Esophagus muscularis mucosa (tissue), 4 donors: ENCODE measurements around the gene MAP2K5. TPM values are rescaled to one million over a fixed set of nuclear protein-coding genes. Genes with fewer than 3 reads are reported as not detected.

Experiments
- DNase-seq: peaks from one replicate; pipeline ENCODE4 v3.0.0-alpha.2; 2017; ENCODE audit errors: extremely low spot score
- H3K27ac ChIP-seq, 4 donors: fragments of 200-600 bp; sonication (generic); replicated peaks in 1 of 4; 1 replicate in 3 of 4; 2 replicates in 1 of 4; pipeline ENCODE4 v1.5.1; 2016 to 2019; ENCODE audit warnings: mild to moderate bottlenecking in 1 of 4
- H3K27me3 ChIP-seq, 4 donors: fragments of 200-600 bp; sonication (generic); one replicate each; pipeline versions ENCODE4 v1.5.1 to v1.6.0; 2016 to 2019
- H3K36me3 ChIP-seq, 4 donors: fragments of 200-600 bp; sonication (generic); one replicate each; pipeline ENCODE4 v1.5.1; 2016 to 2019
- H3K4me1 ChIP-seq, 4 donors: fragments of 200-600 bp; sonication (generic); one replicate each; pipeline ENCODE4 v1.5.1; 2016 to 2019
- H3K4me3 ChIP-seq, 4 donors: fragments of 200-600 bp; sonication (generic); 1 replicate in 2 of 4; 2 replicates in 2 of 4; pipeline ENCODE4 v1.5.1; 2016 to 2019; ENCODE audit warnings: mild to moderate bottlenecking in 4 of 4, moderate library complexity in 1 of 4
- H3K9me3 ChIP-seq, 4 donors: fragments of 200-600 bp; sonication (generic); 1 replicate in 3 of 4; 2 replicates in 1 of 4; pipeline ENCODE4 v1.5.1; 2016 to 2019
- EP300 ChIP-seq: sonication (generic); formaldehyde crosslinking; IDR thresholded peaks from one replicate; pipeline ENCODE4 v1.6.1; 2017; ENCODE audit warnings: antibody characterized with exemption
- POLR2A ChIP-seq: fragments of 450-650 bp; IDR thresholded peaks from one replicate; pipeline ENCODE4 v1.6.1; 2017; ENCODE audit warnings: antibody characterized with exemption, moderate library complexity, mild to moderate bottlenecking, low read depth
- POLR2AphosphoS5 ChIP-seq, 2 donors: sonication (generic); formaldehyde crosslinking; IDR thresholded peaks; one replicate each; pipeline ENCODE4 v1.6.1; 2017; ENCODE audit warnings: antibody characterized with exemption in 2 of 2
- WGBS: methylation state at CpG from one replicate; pipeline ENCODE4 v1.1.5; 2018; 5-methylcytosine and 5-hydroxymethylcytosine counted together
- intact Hi-C: fragments of 100-400 bp; cut with DNase I; formaldehyde crosslinking; loops from one replicate; pipeline ENCODE4 v1.15.1; 2023
- total RNA-seq, 4 donors: library from RNA; depleted of rRNA; stranded (reverse); fragments of >200 nt; gene quantifications; one replicate each; pipeline versions ENCODE4 v1.1.0 to v1.2.1, GENCODE V29; 2016
- TF ChIP-seq, protein P1 (sequence below), 3 experiments: fragments of 200-600 bp in 2 of 3; fragments of 450-650 bp in 1 of 3; sonication (generic) in 2 of 3; IDR thresholded peaks; one replicate each; pipeline ENCODE4 v1.5.1; 2017 to 2019; ENCODE audit warnings: antibody characterized with exemption in 3 of 3, mild to moderate bottlenecking in 2 of 3, moderate library complexity in 1 of 3

The MAP2K5 gene
- total RNA-seq, 4 donors from 2014 or later = 7.8 to 11.9 (median 10.6) TPM

DNA sequence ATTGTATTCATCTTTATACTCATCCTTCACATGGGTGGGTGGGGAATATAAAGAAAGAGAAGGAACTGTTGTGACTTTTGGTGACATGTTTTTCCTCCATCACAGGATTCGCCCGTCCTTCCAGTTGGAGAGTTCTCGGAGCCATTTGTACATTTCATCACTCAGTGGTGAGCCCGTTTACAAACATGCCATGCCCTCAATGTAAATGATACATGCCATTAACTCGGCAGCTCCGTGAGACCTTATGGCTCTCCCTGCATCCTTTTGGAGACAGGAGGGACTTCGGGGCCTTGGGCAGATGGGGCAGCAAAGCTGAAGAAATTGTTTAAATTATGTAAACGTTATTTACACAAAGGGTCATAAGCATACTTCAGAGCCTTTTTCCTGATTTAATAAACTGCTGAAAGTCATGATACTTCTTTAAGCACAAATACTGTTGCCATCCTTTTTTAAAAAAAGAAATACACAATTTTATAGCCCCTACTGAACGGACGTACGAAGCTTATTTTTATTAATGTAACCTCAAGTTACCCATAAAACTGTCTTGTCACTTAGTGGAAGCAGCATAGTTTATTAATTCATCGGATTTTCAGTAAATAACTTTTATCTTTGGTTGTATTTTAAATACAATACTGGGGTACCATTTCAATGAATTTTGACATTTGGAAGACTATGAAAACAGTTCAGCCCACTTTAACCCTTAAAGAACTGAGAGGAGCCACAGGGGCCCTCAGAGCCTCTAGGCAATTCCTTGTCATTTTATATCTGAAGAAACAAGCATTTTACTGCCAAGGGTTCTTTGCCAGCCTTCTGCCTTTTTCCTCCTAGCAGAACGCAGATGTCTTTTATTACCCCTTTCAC, 227.2 kb downstream of the MAP2K5 start:
- Histone ChIP-seq H3K36me3 (peaks cover 0 to 11% (median 3%) of the 10 kb centered on the region in 4 donors), H3K9me3 (no peaks in the 10 kb centered on the region), H3K4me3 (no peak overlapping the region), H3K27ac (no peak overlapping the region), H3K27me3 (no peaks in the 10 kb centered on the region), H3K4me1 (no peaks in the 10 kb centered on the region)
- intact Hi-C loops = no loop called here
- no peak for DNase-seq
- WGBS = 88% methylated on average over 13 of the region's 13 CpGs
- TF ChIP-seq POLR2A = no peak
- TF ChIP-seq POLR2AphosphoS5 (IDR thresholded peaks at IDR 0.05) = no peak
- TF ChIP-seq, protein P1, sequence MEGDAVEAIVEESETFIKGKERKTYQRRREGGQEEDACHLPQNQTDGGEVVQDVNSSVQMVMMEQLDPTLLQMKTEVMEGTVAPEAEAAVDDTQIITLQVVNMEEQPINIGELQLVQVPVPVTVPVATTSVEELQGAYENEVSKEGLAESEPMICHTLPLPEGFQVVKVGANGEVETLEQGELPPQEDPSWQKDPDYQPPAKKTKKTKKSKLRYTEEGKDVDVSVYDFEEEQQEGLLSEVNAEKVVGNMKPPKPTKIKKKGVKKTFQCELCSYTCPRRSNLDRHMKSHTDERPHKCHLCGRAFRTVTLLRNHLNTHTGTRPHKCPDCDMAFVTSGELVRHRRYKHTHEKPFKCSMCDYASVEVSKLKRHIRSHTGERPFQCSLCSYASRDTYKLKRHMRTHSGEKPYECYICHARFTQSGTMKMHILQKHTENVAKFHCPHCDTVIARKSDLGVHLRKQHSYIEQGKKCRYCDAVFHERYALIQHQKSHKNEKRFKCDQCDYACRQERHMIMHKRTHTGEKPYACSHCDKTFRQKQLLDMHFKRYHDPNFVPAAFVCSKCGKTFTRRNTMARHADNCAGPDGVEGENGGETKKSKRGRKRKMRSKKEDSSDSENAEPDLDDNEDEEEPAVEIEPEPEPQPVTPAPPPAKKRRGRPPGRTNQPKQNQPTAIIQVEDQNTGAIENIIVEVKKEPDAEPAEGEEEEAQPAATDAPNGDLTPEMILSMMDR (IDR thresholded peaks at IDR 0.05) = no peak
- no peak for TF ChIP-seq EP300

DNA sequence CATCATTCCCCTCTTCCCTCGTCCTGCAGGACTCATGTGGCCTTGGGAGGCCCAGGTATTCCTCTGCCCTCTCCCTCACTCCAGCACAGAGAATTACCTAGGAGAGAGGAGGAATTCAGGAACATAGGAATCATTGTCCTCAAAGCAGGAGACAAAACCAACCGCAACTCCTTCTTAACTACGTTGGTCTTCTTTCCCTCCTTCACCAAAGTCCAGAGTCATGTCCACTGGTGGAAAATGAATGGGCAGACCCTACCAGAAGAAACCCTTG, 227.8 kb downstream of the MAP2K5 start:
- Histone ChIP-seq H3K27ac (no peak overlapping the region), H3K4me1 (no peaks in the 10 kb centered on the region), H3K36me3 (peaks cover 0 to 11% (median 3%) of the 10 kb centered on the region in 4 donors), H3K9me3 (no peaks in the 10 kb centered on the region), H3K4me3 (no peak overlapping the region), H3K27me3 (no peaks in the 10 kb centered on the region)
- no peak for DNase-seq
- intact Hi-C loops = no loop called here
- WGBS = 95% methylated on average over 3 of the region's 3 CpGs
- TF ChIP-seq EP300 = no peak
- TF ChIP-seq POLR2A = no peak
- TF ChIP-seq POLR2AphosphoS5 (IDR thresholded peaks at IDR 0.05) = no peak
- TF ChIP-seq, protein P1 (IDR thresholded peaks at IDR 0.05) = no peak

DNA sequence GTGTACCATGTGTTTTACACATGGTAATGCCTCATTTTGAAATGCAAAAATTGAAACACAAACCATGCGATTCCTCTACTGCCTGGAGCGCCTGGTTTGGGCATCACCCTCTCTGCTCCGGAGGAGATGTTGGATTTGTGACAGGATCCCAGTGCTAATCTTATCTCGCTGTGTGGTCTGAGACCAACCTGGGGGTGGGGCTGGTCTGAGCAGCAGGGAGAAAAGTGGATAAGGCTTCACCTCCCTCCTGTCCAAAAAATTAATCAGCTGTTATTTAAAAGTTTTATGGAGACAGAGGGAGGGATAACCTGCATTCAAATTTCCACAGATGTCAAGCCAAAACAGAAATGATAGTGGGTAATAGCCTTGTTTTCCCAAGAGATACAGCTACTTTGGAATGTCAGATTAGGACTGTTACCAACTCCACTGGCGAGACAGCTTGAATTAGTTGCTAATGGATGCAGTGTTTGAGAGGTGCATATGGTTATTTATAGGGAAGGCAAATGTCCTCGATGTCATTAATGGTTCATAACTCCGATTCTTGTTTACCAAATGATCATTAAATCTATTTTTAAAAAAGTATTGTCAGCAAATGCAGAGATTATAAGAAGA, 228.8 kb downstream of the MAP2K5 start:
- intact Hi-C loops = no loop called here
- H3K9me3 ChIP-seq = no peaks in the 10 kb centered on the region
- DNase-seq = no peak
- H3K36me3 ChIP-seq = peaks cover 0 to 11% (median 3%) of the 10 kb centered on the region in 4 donors
- TF ChIP-seq EP300 (no peak), POLR2A (no peak)
- TF ChIP-seq, protein P1 (IDR thresholded peaks at IDR 0.05) = no peak
- H3K27ac ChIP-seq = no peak overlapping the region
- WGBS = 81% methylated on average over 7 of the region's 7 CpGs
- H3K4me3 ChIP-seq = no peak overlapping the region
- H3K27me3 ChIP-seq = no peaks in the 10 kb centered on the region
- H3K4me1 ChIP-seq = no peaks in the 10 kb centered on the region

DNA sequence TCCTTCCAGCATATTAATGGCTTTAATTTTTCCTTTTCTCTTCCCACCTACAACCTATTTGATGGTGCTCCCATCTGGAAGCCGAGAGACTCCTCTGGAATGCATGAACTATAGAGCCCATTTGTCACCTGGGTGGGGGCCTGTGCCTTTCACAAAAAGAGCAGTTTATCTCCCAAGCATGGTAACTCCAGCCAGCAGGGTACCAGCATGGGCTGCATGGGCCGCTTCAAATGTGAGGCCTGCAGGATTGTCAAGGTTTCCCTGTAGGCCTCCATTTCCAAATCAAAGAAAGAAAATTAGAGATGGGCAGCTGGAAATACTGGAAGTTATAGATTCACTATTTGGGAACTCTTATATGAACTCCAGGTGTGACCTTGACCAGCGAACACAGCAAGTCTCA, 232.1 kb downstream of the MAP2K5 start:
- Histone ChIP-seq H3K9me3 (no peaks in the 10 kb centered on the region), H3K27ac (no peak overlapping the region), H3K27me3 (no peaks in the 10 kb centered on the region), H3K4me3 (no peak overlapping the region), H3K36me3 (peaks cover 0 to 11% (median 3%) of the 10 kb centered on the region in 4 donors), H3K4me1 (no peaks in the 10 kb centered on the region)
- TF ChIP-seq EP300 = no peak
- no peak for DNase-seq
- intact Hi-C loops = no loop called here
- 100% methylated on average over 3 of the region's 3 CpGs for WGBS

DNA sequence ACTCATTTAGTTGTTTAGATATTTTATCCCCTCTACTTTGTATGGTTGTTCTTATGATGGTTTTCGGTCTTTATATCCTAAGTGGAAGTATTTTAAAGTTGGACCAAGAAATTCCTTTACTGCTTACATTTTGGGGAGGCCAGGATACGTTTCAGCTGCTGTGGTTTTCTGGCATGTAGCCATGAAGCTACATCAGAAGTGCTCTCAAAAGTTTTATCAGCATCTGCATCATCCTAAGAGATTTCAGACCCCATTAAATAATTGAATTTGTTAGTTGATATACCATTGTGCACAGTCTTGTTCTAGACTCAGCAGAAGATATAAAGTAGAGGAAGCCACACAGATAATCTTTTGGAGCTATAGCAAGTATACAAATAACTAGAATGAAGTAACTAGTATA, 232.7 kb downstream of the MAP2K5 start:
- no peaks in the 10 kb centered on the region for H3K4me1 ChIP-seq
- WGBS = 83% methylated on average over 2 of the region's 2 CpGs
- H3K27ac ChIP-seq = no peak overlapping the region
- H3K4me3 ChIP-seq = no peak overlapping the region
- no peak for TF ChIP-seq POLR2AphosphoS5 (IDR thresholded peaks at IDR 0.05)
- TF ChIP-seq, protein P1 (IDR thresholded peaks at IDR 0.05) = no peak
- no peak for TF ChIP-seq POLR2A
- no peak for TF ChIP-seq EP300
- no peaks in the 10 kb centered on the region for H3K27me3 ChIP-seq
- intact Hi-C loops = no loop called here
- H3K9me3 ChIP-seq = no peaks in the 10 kb centered on the region
- H3K36me3 ChIP-seq = peaks cover 0 to 9% (median 3%) of the 10 kb centered on the region in 4 donors
- DNase-seq = no peak
